K562 (cell line): ENCODE results near the gene PEAR1. TPM values are rescaled to one million over a fixed set of nuclear protein-coding genes. Genes with fewer than 3 reads are reported as not detected.

Source experiments
- ATAC-seq: fragments of 200-7000 bp; cut with Tn5 transposase; 3 replicates; pipeline ENCODE4 v1.9.1; 2020; ENCODE audit warnings: moderate library complexity
- BruUV-seq: library from RNA; stranded (reverse); fragments of 400-500 nt; replicated peaks from 2 replicates; lab custom pipeline; 2021; lab: Mats Ljungman, UMichigan
- CTCF ChIA-PET: fragments of 300-600 bp; formaldehyde crosslinking; extraction: SDS; loops from one replicate; lab custom pipeline; 2021; ENCODE audit warnings: low intra/inter-chr PET ratio; lab: Yijun Ruan, JAX
- POLR2A ChIA-PET: fragments of 300-600, 350-650 bp; sonication (Branson Sonifier 250); formaldehyde crosslinking; extraction: SDS; loops from one replicate; lab custom pipeline; 2021; ENCODE audit warnings: antibody characterized with exemption, inconsistent platforms; lab: Yijun Ruan, JAX
- DNase-seq, 4 experiments: peaks; one replicate each; pipeline versions ENCODE4 v3.0.0 to v3.0.0-alpha.2; 2011 to 2018; ENCODE audit warnings: low spot score in 3 of 4, mixed read lengths in 3 of 4; ENCODE audit errors: extremely low read depth in 1 of 4
- FAIRE-seq: peaks from 2 replicates; lab custom pipeline; 2011; peaks lifted over from hg19 to GRCh38; lab: Jason Lieb, UNC
- H2AFZ ChIP-seq: 2 replicates; pipeline ENCODE4 v1.6.0; 2011; ENCODE audit warnings: low read depth, low read length, control low read depth, inconsistent platforms
- H3K27ac ChIP-seq: fragments of 200-600 bp; 3 replicates; pipeline ENCODE4 v1.8.0; 2011; ENCODE audit warnings: low read depth, mild to moderate bottlenecking, control low read depth, inconsistent platforms, low read length, moderate library complexity, mixed read lengths; ENCODE audit errors: extremely low read depth
- H3K27me3 ChIP-seq, 2 experiments: fragments of 300-600 bp in 1 of 2; 2 replicates in 1 of 2; 3 replicates in 1 of 2; pipeline versions ENCODE4 v1.6.0 to v1.8.0; 2011; ENCODE audit warnings: inconsistent platforms in 2 of 2, low read length in 2 of 2, mild to moderate bottlenecking in 1 of 2, mixed read lengths in 1 of 2, moderate library complexity in 1 of 2; ENCODE audit not compliant: control insufficient read depth in 2 of 2, insufficient read depth in 2 of 2
- H3K36me3 ChIP-seq: fragments of 300-600 bp; 3 replicates; pipeline ENCODE4 v1.8.0; 2011; ENCODE audit warnings: mild to moderate bottlenecking, low read length, inconsistent platforms; ENCODE audit not compliant: control insufficient read depth, insufficient read depth
- H3K4me1 ChIP-seq, 2 experiments: fragments of 200-600 bp in 1 of 2; replicated peaks in 1 of 2; 2 replicates in 1 of 2; 3 replicates in 1 of 2; pipeline versions ENCODE4 v1.5.1 to v1.8.0; 2011; ENCODE audit warnings: inconsistent platforms in 2 of 2, low read length in 2 of 2, mild to moderate bottlenecking in 1 of 2, mixed read lengths in 1 of 2, moderate library complexity in 1 of 2; ENCODE audit not compliant: control insufficient read depth in 2 of 2, insufficient read depth in 2 of 2
- H3K4me2 ChIP-seq: 2 replicates; pipeline ENCODE4 v1.6.1; 2011; ENCODE audit warnings: low read length, control low read depth, inconsistent platforms, mixed read lengths; ENCODE audit not compliant: insufficient read depth
- H3K4me3 ChIP-seq: fragments of 200-600 bp; sonication (generic), shearing (Covaris generic); 2 replicates; pipeline ENCODE4 v1.5.1; 2016; ENCODE audit warnings: control low read depth, inconsistent platforms
- H3K79me2 ChIP-seq: fragments of 200-600 bp; 3 replicates; pipeline ENCODE4 v1.8.0; 2011; ENCODE audit warnings: low read length, inconsistent platforms; ENCODE audit not compliant: control insufficient read depth, insufficient read depth
- H3K9ac ChIP-seq, 2 experiments: 2 replicates each; pipeline versions ENCODE4 v1.6.0 to v1.6.1; 2011; ENCODE audit warnings: low read depth in 2 of 2, low read length in 2 of 2, control low read depth in 1 of 2, inconsistent platforms in 1 of 2, mild to moderate bottlenecking in 1 of 2, mixed read lengths in 1 of 2; ENCODE audit not compliant: insufficient read depth in 1 of 2
- H3K9me1 ChIP-seq: one replicate; pipeline ENCODE4 v1.6.0; 2011; ENCODE audit warnings: inconsistent platforms, mild to moderate bottlenecking, low read length, moderate library complexity; ENCODE audit not compliant: control insufficient read depth, insufficient read depth
- H3K9me3 ChIP-seq: replicated peaks from 2 replicates; pipeline ENCODE4 v1.5.1; 2011; ENCODE audit warnings: low read depth, low read length, inconsistent platforms; ENCODE audit not compliant: control insufficient read depth, insufficient read depth
- H4K20me1 ChIP-seq: replicated peaks from 2 replicates; pipeline ENCODE4 v1.6.1; 2011; ENCODE audit warnings: low read length, inconsistent platforms, mixed read lengths; ENCODE audit not compliant: control insufficient read depth, insufficient read depth
- MAZ ChIP-seq, 2 experiments: fragments of 450-650 bp in 1 of 2; sonication (generic) in 1 of 2; formaldehyde crosslinking; IDR thresholded peaks in 1 of 2; conservative IDR thresholded peaks in 1 of 2; 2 replicates each; pipeline versions ENCODE4 v1.4.0 to v1.5.0; 2020; ENCODE audit warnings: mild to moderate bottlenecking in 1 of 2, missing genetic modification reagents in 1 of 2
- SMARCE1 ChIP-seq: fragments of 450-650 bp; IDR thresholded peaks from 2 replicates; pipeline ENCODE4 v1.7.1; 2016; ENCODE audit warnings: mild to moderate bottlenecking
- ZNF398 ChIP-seq: fragments of 250-450 bp; sonication (Bioruptor Pico); IDR thresholded peaks from 2 replicates; pipeline ENCODE4 v1.8.0; 2021; ENCODE audit warnings: moderate library complexity, mild to moderate bottlenecking, inconsistent platforms
- WGBS: fragments of 100-300 bp; shearing (Covaris generic); methylation state at CpG from one replicate; pipeline ENCODE4 v1.1.6; 2016; ENCODE audit warnings: low coverage, mixed read lengths; ENCODE audit not compliant: insufficient coverage; ENCODE audit errors: missing lambda C conversion rate; 5-methylcytosine and 5-hydroxymethylcytosine counted together
- in situ Hi-C: fragments of 300-500 bp; cut with MboI; formaldehyde crosslinking; loops from 4 replicates; pipeline ENCODE4 v1.15.0; 2018; ENCODE audit warnings: inconsistent platforms, mixed read lengths
- intact Hi-C: fragments of 100-400 bp; cut with micrococcal nuclease; formaldehyde crosslinking; loops from 2 replicates; pipeline ENCODE4 v1.14.2; 2022
- polyA plus RNA-seq, 8 experiments: library from polyadenylated mRNA; depleted of rRNA in 4 of 8; stranded (reverse) in 5 of 8; unstranded in 3 of 8; fragments of >200 nt; fragmentation: Nextera tagmentation in 2 of 8; fragmentation: Illumina TruSeq in 1 of 8; extraction: Ambion mirVana in 2 of 8; extraction: Trizol in 1 of 8; gene quantifications; 2 replicates each; pipeline versions ENCODE4 v1.2.1 to v1.2.3, GENCODE V29; 2011 to 2014; ENCODE audit warnings: inconsistent platforms in 1 of 8, missing spikeins in 1 of 8
- total RNA-seq, 7 experiments: library from RNA; depleted of rRNA in 6 of 7; stranded (reverse); fragments of >200 nt in 6 of 7; fragmentation: Illumina TruSeq in 2 of 7; extraction: Trizol in 2 of 7; gene quantifications; 2 replicates each; pipeline versions ENCODE4 v1.2.1 to v1.2.3, GENCODE V29; 2011 to 2021; ENCODE audit warnings: low replicate concordance in 1 of 7

The PEAR1 gene
- total and polyA plus RNA-seq, 9 of the 15 experiments (the other 6 are each of a cell fraction or from before 2014, with no cell fraction given), result 0.87 to 13.9 (median 6.1) TPM

- Histone ChIP-seq H3K4me1 (no peaks in the 10 kb centered on the region; a peak in 1 of 5 replicates), H4K20me1 (no peaks in the 10 kb centered on the region; the same call in 1 of the 2 replicates), H3K4me2 (no peak overlapping the region), H3K79me2 (no peaks in the 10 kb centered on the region), H3K9me3 (no peaks in the 10 kb centered on the region), H3K9me1 (peaks cover 3% of the 10 kb centered on the region), H3K36me3 (peaks cover 27% of the 10 kb centered on the region; the same call in 2 of the 3 replicates), H3K27ac (no peak overlapping the region), H3K9ac (peak overlapping the region in 1 of 2 experiments; percentile 10; a peak in 1 of 4 replicates), H2AFZ (no peak overlapping the region), H3K27me3 (no peaks in the 10 kb centered on the region), H3K4me3 (no peak overlapping the region)
- POLR2A ChIA-PET, result interaction anchor here (0.6 to 0.9 kb wide), 2 partner anchors 82 to 98 kb away, joined by 3 read pairs; no protein-coding TSS in a partner anchor
- no peak for ATAC-seq
- intact Hi-C loops, result no loop called here
- BruUV-seq, result no TSS peak
- DNase-seq, result no peak
- WGBS, result 75% methylated on average over 7 of the region's 7 CpGs
- TF ChIP-seq ZNF398 (CRISPR knock-in tag) (no peak), MAZ (CRISPR knock-in tag; conservative IDR thresholded peaks at IDR 0.05 in 1 of 2, IDR thresholded peaks at IDR 0.05 in 1 of 2) (no peak), SMARCE1 (no peak)
- FAIRE-seq, result no peak
- in situ Hi-C loops, result no loop called here
- CTCF ChIA-PET, result no interaction called here
These were observed 45.3 kb downstream of the PEAR1 start for GRCh38 chr1:156938813-156939212.
